ENCODE measurements around the gene RBM38.

The RBM38 gene

GRCh38 chr20:57451431-57451794, 60.2 kb downstream of the RBM38 start:
- no peak for DNase-seq (ENCODE audit: low read depth in 2 of 2)

- no peak for DNase-seq (ENCODE audit: low read depth in 2 of 2)
Observed at GRCh38 chr20:57451795-57452661, 60.8 kb downstream of the RBM38 start.

- DNase-seq (ENCODE audit: low read depth in 2 of 2) = no peak
Observed at GRCh38 chr20:57455386-57455785, 64.2 kb downstream of the RBM38 start.

GRCh38 chr20:57456116-57456515, 64.9 kb downstream of the RBM38 start:
- DNase-seq (ENCODE audit: low read depth in 2 of 2) = no peak

GRCh38 chr20:57457243-57458095, 66.3 kb downstream of the RBM38 start:
- no peak for DNase-seq (ENCODE audit: low read depth in 2 of 2)

GRCh38 chr20:57458400-57459160, 67.4 kb downstream of the RBM38 start:
- DNase-seq (ENCODE audit: low read depth in 2 of 2) = no peak

Measured in stimulated activated CD4-positive, alpha-beta T cell treated with anti-CD3 and anti-CD28 coated beads, Interleukin-12 subunit alpha, Interleukin-12 subunit beta, amount 100 ng/mL, for 24 hours (primary cell).